ENCODE data around the gene PDZD2.

Gene PDZD2

GRCh38 chr5:32057187-32058096 is 418.5 kb downstream of the PDZD2 start:
- Histone ChIP-seq H3K9me2 (replicated peaks; ENCODE audit: insufficient read depth, low read length) (no peaks in the 10 kb centered on the region), H3K79me2 (ENCODE audit: low read length) (no peaks in the 10 kb centered on the region), H3K9ac (ENCODE audit: low read length) (no peak overlapping the region), H3K27me3 (replicated peaks; ENCODE audit: insufficient read depth, low read length) (no peaks in the 10 kb centered on the region), H3K4me2 (ENCODE audit: low read depth, low read length) (no peak overlapping the region), H3K9me3 (replicated peaks; ENCODE audit: insufficient read depth, low read length) (no peaks in the 10 kb centered on the region), H3K27ac (ENCODE audit: low read length) (no peak overlapping the region), H3K4me3 (ENCODE audit: low read length) (no peak overlapping the region), H3F3A (ENCODE audit: insufficient read depth, low read length) (no peaks in the 10 kb centered on the region), H2AFZ (ENCODE audit: low read length) (no peak overlapping the region), H3K4me1 (ENCODE audit: low read length) (no peaks in the 10 kb centered on the region), H3K36me3 (replicated peaks; ENCODE audit: insufficient read depth, low read length) (no peaks in the 10 kb centered on the region), H4K20me1 (ENCODE audit: insufficient read depth, low read length) (no peaks in the 10 kb centered on the region)
- TF ChIP-seq CTCF (IDR thresholded peaks at IDR 0.05; ENCODE audit: low read length) (peak; percentile 19), EZH2phosphoT487 (IDR thresholded peaks at IDR 0.05; ENCODE audit: low read length) (no peak), EZH2 (optimal IDR thresholded peaks at IDR 0.05; ENCODE audit: low read depth, low read length) (no peak)
- DNase-seq, result no peak

- Histone ChIP-seq H3K4me2 (ENCODE audit: low read depth, low read length) (no peak overlapping the region), H3K9me3 (replicated peaks; ENCODE audit: insufficient read depth, low read length) (no peaks in the 10 kb centered on the region), H3K9me2 (replicated peaks; ENCODE audit: insufficient read depth, low read length) (no peaks in the 10 kb centered on the region), H3K27ac (ENCODE audit: low read length) (no peak overlapping the region), H3F3A (ENCODE audit: insufficient read depth, low read length) (no peaks in the 10 kb centered on the region), H4K20me1 (ENCODE audit: insufficient read depth, low read length) (no peaks in the 10 kb centered on the region), H3K36me3 (replicated peaks; ENCODE audit: insufficient read depth, low read length) (no peaks in the 10 kb centered on the region), H3K27me3 (replicated peaks; ENCODE audit: insufficient read depth, low read length) (no peaks in the 10 kb centered on the region), H3K4me3 (ENCODE audit: low read length) (no peak overlapping the region), H3K79me2 (ENCODE audit: low read length) (no peaks in the 10 kb centered on the region), H2AFZ (ENCODE audit: low read length) (no peak overlapping the region), H3K9ac (ENCODE audit: low read length) (no peak overlapping the region), H3K4me1 (ENCODE audit: low read length) (no peaks in the 10 kb centered on the region)
- DNase-seq, result no peak
- TF ChIP-seq EZH2 (optimal IDR thresholded peaks at IDR 0.05; ENCODE audit: low read depth, low read length), result no peak
- TF ChIP-seq CTCF (IDR thresholded peaks at IDR 0.05; ENCODE audit: low read length), result no peak
- no peak for TF ChIP-seq EZH2phosphoT487 (IDR thresholded peaks at IDR 0.05; ENCODE audit: low read length)
These were observed 419.2 kb downstream of the PDZD2 start for GRCh38 chr5:32058101-32058500.

- H3K36me3 ChIP-seq (replicated peaks; ENCODE audit: insufficient read depth, low read length), result no peaks in the 10 kb centered on the region
- no peaks in the 10 kb centered on the region for H4K20me1 ChIP-seq (ENCODE audit: insufficient read depth, low read length)
- H3K9me3 ChIP-seq (replicated peaks; ENCODE audit: insufficient read depth, low read length), result no peaks in the 10 kb centered on the region
- no peak overlapping the region for H3K4me2 ChIP-seq (ENCODE audit: low read depth, low read length)
- no peaks in the 10 kb centered on the region for H3F3A ChIP-seq (ENCODE audit: insufficient read depth, low read length)
- H3K27ac ChIP-seq (ENCODE audit: low read length), result no peak overlapping the region
- no peaks in the 10 kb centered on the region for H3K79me2 ChIP-seq (ENCODE audit: low read length)
- H3K4me1 ChIP-seq (ENCODE audit: low read length), result no peaks in the 10 kb centered on the region
- no peaks in the 10 kb centered on the region for H3K9me2 ChIP-seq (replicated peaks; ENCODE audit: insufficient read depth, low read length)
- H3K4me3 ChIP-seq (ENCODE audit: low read length), result no peak overlapping the region
- no peak for DNase-seq
- H3K27me3 ChIP-seq (replicated peaks; ENCODE audit: insufficient read depth, low read length), result no peaks in the 10 kb centered on the region
- TF ChIP-seq EZH2 (optimal IDR thresholded peaks at IDR 0.05; ENCODE audit: low read depth, low read length) (no peak), CTCF (IDR thresholded peaks at IDR 0.05; ENCODE audit: low read length) (no peak), EZH2phosphoT487 (IDR thresholded peaks at IDR 0.05; ENCODE audit: low read length) (no peak)
- H3K9ac ChIP-seq (ENCODE audit: low read length), result no peak overlapping the region
- no peak overlapping the region for H2AFZ ChIP-seq (ENCODE audit: low read length)
These were observed 420.1 kb downstream of the PDZD2 start for GRCh38 chr5:32058997-32059396.

Measured in MM.1S (cell line).